Medulla oblongata (tissue), 1 donor: Measurements from ENCODE around the gene PTPN7.
"Not testable (repeated sequence)": the region's sequence is repeated elsewhere in the genome, so short reads cannot be mapped to it uniquely, and the experiment has no call there.

Experiments
- DNase-seq: peaks from one replicate; pipeline ENCODE4 v3.0.0-alpha.2; 2015; ENCODE audit errors: extremely low spot score

PTPN7 gene

GRCh38 chr1:202189918-202190715, 29.7 kb upstream of the PTPN7 start:
- no peak for DNase-seq

- peak; percentile 62 for DNase-seq
Measured at GRCh38 chr1:202189001-202189790, 28.8 kb upstream of the PTPN7 start.

- no peak for DNase-seq
Measured at GRCh38 chr1:202187697-202188407, 27.4 kb upstream of the PTPN7 start.

GRCh38 chr1:202187041-202187671, 26.8 kb upstream of the PTPN7 start:
- no peak for DNase-seq

DNA sequence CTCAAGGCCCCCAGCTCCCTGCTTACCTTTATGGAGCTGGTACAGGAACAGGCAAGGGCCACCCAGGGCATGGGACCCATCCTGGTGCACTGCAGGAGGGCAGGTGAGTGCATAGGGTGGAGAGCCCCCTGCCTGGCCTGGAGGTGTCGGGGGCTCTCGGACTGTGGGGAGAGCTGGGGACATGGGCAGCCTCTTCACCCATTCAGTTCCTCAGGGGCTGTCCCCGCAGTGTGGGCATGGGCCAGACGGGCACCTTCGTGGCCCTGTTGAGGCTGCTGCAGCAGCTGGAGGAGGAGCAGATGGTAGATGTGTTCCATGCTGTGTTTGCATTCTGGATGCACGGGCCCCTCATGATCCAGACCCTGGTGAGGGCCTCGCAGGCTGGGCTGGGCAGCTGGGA, 25.9 kb upstream of the PTPN7 start:
- DNase-seq: no peak

DNA sequence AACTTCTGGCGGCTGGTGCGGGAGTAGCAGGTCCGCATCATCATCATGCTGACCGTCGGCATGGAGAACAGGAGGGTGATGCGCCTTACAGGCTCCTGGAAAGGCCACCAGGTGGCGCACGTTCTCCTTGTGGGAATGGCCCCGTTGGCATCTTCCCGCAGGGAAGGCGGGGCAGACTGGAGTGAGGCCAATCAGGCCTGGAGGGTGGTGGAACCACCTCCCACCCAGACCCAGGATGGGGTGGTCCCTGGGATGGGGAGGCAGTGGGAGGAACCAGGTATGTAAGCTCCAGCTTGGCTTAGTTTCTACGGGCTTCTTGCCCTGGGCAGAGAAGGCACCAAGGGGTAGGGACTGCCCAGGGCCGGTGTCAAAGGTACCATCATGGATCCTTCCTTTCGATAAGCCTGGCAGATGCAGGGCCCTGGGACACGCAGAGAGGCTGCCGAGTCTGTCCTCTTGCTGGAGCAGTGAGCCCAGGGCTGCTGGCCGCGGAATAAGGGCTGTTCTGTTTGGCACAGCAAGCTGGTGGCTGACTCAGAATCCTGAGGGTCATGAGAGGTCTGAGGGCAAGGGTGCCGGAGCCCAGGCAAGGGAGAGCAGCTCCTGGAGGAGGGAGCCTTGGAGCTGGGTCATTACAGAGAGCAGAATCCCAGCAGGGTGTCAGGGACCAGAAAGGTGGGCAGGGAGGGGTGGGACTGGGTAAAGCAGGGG, 24.5 kb upstream of the PTPN7 start:
- DNase-seq: peak; percentile 81

DNA sequence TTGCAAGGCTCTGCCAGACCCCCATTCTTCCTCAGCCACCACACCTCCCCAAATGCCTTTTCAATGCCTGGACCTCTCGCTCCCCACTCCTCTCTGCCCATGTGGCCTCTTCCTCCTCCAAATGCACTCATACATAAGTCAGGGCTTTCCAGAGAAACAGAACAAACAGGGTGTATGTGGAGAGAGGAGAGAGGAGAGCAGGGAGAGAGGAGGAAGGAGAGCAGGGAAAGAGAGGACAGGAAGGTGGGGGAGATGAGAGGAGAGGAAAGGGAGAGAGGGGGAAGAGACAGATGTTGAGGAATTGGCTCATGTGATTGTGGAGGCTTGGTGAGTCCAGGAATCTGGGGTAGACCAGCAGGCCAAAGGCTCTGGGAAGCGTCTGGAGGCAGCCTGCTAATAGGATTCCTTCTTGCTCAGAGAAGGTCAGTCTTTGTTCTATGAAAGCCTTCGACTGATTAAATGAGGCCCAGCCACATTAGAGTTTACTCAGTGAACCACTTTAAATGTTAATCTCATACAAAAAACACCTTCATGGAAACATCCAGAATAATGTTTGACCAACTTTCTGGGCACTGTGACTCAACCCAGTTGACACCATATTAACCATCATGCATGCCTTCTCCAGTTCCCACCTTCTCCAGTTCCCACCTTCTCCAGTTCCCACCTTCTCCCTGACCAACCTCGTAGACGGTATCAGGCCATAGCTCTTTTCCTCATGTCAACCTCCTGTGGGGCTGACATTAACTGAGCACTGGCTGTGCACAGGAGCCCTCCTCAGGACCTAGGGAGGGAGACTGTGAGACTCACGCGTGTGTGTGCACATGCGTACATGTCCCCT, 21.9 kb upstream of the PTPN7 start:
- no peak for DNase-seq

GRCh38 chr1:202181586-202181985, 21.2 kb upstream of the PTPN7 start:
- no peak for DNase-seq

DNA sequence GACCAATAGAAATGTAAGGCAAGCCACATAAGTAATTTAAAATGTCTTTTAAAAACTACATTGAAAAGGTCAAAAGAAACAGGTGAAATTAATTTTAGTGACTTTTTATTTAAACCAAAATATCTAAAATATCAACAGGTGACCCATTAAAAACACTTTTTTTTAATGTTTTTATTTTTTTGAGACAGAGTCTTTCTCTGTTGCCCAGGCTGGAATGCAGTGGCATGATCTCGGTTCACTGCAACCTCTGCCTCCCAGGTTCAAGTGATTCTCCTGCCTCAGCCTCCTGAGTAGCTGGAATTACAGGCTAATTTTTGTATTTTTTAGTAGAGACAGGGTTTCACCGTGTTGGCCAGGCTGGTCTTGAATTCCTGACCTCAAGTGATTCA, 20.3 kb upstream of the PTPN7 start:
- not testable (repeated sequence) for DNase-seq

DNA sequence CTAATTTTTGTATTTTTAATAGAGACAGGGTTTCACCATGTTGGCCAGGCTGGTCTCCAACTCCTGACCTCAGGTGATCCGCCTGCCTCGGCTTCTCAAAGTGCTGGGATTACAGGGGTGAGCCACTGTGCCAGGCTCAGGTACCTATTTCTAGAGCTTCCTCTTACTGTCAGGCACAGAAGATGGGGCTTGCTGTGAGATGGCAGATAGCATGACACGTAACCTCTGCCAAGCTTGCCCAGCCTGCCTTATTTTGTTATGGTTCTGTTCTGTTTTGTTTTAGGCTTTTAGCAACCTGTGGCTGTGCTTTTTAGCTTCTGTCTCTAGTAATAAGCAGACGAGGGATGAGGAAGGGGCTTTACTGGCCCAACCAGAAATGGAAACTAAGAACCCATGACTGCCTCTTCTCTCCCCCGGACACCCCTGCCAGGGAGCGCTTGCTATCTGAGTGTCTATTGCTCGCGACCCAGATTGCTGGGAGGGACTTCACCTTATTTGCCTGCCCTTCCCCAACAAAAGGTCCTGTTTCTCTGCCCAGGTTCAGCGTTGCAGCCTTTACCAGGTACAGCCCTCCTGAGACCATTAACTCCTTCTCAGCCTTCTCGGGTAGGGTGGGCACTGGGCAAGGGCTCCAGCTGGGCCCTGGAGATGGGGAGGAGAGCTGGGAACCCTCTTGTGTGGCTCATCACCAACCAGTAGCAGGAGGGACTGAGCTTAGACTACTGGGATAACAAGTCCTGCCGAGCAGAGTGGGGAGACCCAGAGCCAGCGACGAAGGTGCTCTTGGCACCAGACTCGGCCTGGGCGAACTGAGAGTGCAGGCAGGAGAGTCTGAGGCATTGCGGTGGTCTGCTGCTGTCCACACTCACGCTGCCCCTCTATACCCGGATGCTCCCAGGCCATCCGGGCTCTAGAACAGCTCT, 19.7 kb upstream of the PTPN7 start:
- DNase-seq: no peak

GRCh38 chr1:202176949-202177927, 16.8 kb upstream of the PTPN7 start:
- no peak for DNase-seq

DNA sequence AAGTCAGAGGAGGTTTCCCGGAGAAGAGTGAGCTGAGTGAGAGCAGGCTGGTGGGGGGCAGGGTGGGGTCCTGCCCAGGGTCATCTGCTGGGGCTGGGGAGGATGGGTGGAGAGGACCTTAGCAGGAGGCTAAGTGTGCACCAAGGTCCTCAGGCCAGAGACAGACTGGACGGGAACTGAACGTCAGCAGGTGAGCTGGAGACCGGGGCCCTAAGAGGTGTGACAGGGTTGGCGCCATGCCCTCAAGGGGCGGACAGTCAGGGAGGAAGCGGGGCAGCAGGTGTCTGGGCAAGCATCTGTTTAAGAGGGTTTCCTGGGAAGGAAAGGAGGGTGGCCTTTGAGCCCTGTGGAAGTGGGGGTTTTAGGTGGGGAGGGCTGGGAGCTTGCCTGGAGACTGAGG, 13.6 kb upstream of the PTPN7 start:
- no peak for DNase-seq

DNA sequence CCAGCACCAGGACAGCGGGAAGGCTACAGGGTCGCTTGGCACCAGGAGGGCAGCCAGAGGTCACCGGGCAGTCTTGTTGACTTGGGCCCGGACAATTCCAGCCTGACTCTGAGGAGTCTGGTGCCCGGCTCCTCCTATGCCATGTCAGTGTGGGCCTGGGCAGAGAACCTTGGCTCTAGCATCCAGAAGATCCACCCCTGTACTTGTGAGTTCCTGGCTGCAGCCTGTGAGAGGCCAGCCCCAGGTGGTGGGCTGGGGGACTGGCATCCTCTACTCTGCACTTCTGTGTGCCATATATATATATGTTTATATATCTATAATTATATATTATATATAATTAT, 11.6 kb upstream of the PTPN7 start:
- DNase-seq: no peak

DNA sequence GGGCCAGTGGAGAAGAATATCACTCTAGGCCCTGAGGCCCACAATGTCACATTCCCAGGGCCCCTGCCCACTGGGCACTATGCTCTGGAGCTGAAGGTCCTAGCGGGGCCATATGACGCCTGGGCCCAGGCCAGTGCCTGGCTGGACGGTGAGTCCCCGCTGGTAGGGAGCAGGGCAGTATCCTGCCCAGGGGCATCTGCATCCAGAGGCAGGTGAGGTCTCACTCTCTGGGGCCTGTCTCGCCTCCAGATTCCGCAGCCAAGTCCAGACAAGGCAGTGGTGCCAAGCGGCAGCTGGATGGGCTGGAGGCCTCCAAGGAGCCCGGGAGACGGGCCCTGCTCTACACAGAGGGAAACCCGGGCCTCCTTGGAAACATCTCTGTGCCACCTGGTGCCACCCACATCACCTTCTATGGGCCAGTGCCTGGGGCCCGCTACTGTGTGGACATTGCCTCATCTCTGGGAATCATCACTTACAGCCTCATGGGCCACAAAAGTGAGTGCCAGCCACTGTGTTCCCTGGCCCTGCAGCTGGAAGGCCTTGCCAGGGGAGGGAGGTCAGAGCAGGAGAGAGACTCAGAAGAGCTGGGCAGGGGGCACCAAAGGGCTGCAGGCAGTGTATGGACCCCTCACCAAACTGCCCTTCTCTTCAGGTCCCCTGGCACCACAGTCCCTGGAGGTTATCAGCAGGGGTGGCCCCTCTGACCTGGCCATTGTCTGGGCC, 11.1 kb upstream of the PTPN7 start:
- DNase-seq: no peak

DNA sequence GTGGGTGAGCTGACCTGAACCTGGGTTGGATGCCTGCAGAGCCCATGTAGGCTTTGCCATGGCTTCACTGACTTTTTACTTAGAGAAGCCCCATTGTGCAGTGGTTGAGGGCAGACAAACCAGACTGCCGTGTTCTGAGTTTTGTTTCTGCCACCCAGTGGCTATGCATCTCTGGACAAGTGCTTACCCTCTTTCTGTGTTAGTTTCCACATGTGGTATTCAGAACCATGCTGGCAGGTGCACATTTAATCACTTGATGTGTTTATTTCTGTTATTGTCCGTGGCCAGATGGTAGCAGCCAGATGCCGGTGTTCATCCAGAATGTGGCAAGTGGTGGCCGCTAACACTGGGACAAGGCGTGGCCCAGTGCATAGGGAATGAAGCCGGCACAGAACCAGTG, 10.3 kb upstream of the PTPN7 start:
- no peak for DNase-seq

DNA sequence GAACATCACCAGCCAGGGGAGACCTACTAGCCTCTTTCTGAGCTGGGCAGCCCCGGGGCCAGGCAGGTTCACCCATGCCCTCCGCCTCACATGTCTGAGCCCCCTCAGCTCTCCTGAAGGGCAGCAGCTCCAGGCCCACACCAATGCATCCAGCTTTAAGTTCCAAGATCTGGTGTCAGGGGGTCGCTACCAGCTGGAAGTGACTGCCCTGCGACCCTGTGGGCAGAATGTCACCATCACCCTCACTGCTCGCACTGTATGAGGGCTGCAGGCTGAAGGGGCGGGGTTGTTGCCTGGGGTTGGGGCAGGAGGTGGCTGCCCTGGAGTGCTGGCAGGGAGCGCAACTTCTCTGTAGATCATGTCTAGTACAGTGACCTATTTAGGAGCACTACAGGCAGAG, 8.5 kb upstream of the PTPN7 start:
- no peak for DNase-seq

DNA sequence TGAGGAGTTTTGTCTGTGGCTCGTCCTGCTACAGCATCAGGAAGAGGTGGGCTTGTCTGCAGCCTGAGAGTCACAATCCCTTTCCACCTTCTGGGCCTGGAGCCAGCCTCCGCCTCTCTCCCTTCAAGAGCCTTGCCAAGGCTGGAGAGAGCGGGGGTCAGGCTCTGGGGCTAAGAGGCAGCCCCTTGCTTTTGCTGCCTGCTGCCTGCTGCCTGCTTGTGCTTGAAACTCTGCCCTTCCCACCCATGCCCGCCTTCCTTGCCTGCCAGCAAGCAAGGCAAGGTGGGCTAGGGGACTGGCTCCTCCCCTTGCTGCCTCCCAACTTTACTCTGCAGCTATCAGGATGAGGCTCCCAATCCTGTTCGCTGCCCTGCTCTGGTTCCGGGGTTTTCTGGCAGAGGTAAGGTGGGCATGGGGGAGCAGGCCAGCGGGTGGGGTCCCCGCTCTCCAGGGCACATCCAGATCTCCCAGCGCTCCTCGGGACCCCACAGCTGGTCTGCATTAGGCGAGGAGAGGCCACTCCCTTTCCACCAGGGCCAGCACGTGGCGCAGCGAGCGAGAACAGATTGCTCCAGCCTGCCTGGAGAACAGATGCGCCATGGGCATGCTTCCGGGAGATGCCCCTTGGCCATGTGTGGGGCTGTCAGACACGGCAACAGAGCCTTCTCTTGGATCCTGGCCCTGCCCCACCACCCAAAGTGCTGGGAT, 7.5 kb upstream of the PTPN7 start:
- DNase-seq: no peak
